Measurements from ENCODE around the gene CDK15.

Gene CDK15

DNA sequence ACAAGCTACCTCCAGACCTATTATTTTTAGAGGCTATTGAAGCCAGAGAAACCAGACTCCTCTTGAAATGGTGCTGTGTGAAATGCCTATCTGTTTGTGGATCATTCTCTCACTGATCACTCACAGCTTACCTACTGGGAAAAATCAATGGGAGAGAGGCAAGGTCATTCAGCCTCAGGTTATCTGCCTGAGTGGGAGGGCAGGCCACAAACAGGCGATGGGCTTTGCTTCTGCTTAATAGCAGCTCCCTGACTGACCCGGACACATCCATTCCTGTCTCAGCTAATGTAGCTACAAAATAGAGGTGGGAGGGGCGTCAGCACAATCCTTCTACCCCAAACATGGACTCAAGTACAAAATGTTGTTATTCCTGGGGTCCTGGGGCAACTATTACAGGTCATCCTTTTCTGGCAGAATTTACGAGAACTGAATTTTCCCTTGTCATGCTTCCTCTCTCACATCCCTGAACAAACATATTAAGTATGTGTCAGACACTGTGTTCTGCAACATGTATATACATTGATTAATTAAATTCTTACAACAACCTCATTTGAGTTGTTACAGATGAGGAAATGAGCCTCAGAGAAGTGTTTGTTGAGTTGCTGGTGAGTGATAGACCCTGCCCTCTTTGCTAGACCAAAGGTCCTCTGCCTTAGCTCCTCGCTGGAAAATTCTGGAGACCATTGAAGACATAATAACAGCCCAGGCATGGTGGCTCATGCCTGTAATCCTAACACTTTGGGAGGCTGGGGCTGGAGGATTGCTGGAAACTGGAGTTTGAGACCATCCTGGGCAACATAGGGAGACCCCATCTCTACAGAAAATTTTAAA, 60.5 kb downstream of the CDK15 start:
- DNase-seq (ENCODE audit: low read depth), result no peak

DNA sequence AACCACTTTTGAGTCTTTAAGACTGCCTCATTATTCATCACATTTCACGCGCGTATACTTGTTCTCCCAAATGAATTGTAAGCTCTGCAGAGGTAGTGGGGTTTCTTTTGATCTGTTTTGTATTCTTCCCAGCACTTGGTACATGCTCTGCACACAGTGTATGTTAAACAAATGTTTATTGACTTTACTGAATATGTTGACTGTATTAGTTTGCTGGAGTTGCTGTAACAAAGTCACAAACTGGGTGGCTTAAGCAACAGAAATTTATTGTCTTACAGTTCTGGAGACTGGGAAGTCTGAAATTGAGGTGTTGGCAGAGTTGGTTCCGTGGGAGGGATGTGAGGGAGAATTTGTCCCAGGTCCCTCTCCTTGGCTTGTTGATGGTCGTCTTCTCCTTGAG, 65.1 kb downstream of the CDK15 start:
- DNase-seq (ENCODE audit: low read depth), result no peak

DNA sequence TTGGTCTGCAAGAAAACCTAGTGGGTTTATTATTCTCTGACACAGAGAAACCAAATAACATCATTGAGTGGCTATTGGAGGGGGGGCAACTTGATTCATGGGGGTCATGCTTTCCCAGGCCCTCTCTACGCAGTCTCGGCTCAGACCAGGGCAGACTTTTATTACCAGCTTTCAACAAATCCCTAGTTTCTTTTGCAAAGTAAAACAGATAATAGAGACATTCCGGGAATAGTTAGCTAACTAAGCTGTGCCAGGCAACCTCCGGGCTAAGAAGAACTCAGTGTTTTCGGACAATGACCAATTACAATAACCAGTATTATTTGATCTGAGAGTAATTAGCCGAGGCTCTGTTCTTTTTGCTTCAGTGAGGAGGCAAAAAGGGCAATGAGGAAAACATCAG, 66.3 kb downstream of the CDK15 start:
- DNase-seq (ENCODE audit: low read depth), result no peak

- no peak for DNase-seq (ENCODE audit: low read depth)
These were observed 73.7 kb downstream of the CDK15 start for GRCh38 chr2:201879996-201880395.

DNA sequence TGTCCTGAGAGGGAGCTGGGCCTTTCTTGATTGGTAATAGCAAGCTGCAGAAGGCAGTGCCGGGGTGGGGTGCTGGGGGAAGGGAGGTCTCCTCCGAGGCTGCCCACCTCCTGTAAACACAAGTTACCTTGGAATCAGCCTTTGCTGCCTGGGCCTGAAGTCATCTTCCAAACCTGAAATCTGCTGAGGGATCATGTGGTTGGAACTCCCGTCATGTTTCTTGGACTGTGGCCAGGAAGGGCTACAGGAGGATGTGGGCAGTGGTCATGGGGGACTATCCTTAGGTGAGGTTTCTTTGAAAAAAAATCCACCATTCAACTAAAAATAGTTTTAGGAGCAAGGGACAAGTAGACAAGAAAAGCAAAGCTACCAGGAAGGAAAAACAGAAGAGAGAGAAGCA, 74.2 kb downstream of the CDK15 start:
- DNase-seq (ENCODE audit: low read depth), result no peak

GRCh38 chr2:201880993-201881611, 74.8 kb downstream of the CDK15 start:
- DNase-seq (ENCODE audit: low read depth), result no peak

DNA sequence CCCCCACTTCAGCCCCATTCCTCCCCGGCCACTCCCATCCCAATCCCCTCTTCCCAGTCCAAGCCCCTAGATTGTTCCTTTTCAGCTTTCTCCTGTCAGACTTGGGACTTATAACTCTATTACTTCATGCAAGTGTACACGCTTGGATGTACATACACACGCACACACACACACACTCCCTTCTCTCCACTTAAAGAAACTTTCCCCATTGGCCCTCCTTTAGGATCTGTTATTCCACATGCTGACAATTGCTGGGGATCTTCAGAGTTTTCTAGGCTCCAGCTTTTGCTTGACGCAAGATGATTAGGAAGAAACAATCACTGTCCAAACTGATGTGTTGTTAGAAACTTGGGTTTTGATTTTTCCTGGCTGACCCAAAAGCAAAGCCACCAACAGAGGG, 75.4 kb downstream of the CDK15 start:
- DNase-seq (ENCODE audit: low read depth), result no peak

GRCh38 chr2:201882353-201883090, 76.2 kb downstream of the CDK15 start:
- no peak for DNase-seq (ENCODE audit: low read depth)

GRCh38 chr2:201883606-201884369, 77.5 kb downstream of the CDK15 start:
- DNase-seq (ENCODE audit: low read depth), result no peak

DNA sequence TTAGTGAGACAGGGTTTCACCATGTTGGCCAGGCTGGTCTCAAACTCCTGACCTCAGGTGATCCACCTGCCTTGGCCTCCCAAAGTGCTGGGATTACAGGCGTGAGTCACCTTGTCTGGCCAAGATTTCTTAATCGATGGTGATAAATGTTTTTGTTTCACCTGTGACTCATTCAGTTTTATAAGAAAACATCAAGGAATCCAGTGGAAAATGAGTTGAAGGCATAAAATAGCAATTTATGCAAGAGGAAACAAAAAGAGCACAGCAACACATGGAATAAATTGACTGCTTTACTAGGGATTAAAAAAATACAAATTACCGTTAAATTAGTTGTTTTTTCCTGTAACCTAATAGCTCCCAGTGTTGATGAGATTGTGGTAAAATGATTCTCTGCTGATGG, 80.2 kb downstream of the CDK15 start:
- no peak for DNase-seq (ENCODE audit: low read depth)

DNA sequence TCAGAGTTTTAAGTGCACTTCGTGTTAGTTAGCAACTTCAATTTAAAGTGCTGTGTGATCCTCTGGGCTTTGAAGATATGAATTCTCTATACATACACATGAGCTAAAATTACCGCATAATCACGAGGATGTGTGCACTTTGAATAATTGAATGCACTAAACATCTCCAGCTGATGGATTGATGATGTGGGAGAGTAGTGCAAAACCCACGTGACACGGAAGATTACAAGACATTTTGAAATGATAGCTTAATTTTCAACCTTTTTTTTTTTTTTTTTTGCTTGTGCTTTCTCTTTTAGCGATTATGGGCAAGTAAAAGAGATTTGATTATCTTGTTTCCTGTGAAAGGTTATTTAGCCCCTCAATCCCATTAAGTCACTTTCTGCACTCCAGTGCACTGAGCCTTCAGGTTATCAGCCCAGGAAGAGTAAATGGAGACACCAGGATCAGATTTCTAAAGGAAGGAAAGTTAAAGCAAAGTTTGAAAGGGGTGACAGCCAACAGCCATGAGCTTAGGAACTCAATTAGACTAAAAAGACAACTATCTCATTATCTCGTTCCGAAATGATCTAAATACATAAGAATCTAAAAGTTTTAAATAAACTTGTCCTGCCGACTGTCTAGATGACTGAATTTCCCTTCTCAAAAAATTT, 81.6 kb downstream of the CDK15 start:
- no peak for DNase-seq (ENCODE audit: low read depth)

DNA sequence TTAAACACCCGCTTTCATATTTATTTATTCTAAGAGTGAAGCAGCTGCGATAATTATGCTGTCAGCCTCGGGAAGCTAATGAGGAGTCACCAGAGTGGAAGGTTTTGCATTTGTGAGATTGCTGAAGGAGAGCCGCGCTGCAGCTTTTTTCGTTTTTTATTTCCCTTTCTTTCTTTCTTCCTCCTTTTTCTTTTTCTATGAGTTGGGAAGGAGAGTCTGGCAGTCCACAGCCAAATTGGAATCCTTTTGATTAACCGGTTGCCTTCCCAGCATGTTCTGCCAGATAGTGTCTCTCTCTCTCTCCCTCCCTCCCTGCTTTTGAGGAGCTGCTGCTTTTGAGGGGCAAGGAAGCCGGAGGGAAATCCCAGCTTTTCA, 82.1 kb downstream of the CDK15 start:
- DNase-seq (ENCODE audit: low read depth), result no peak

GRCh38 chr2:201890453-201890852, 84.1 kb downstream of the CDK15 start:
- DNase-seq (ENCODE audit: low read depth), result no peak

- no peak for DNase-seq (ENCODE audit: low read depth)
These were observed 85.3 kb downstream of the CDK15 start for GRCh38 chr2:201891676-201892075.

DNA sequence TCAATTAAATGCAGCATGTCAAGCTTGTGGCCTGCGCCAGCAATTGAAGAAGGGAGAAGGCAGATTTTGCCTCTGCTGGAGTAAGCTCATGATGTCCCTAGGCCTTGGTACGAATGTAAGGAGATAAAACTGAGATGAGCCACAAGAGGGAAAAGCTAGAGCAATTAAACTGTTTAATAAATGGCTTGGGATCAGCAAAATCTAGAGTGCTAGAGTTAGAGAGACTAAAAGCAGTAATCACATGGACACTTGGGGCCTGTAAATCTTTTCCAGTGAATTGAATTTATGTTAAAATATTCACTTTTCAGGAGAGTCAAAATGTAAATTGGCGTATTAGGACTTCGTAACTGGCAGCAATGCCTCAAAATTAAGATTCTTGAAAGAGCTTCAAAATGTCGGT, 86.2 kb downstream of the CDK15 start:
- no peak for DNase-seq (ENCODE audit: low read depth)

- no peak for DNase-seq (ENCODE audit: low read depth)
These were observed 94.0 kb downstream of the CDK15 start for GRCh38 chr2:201900362-201900761.

DNA sequence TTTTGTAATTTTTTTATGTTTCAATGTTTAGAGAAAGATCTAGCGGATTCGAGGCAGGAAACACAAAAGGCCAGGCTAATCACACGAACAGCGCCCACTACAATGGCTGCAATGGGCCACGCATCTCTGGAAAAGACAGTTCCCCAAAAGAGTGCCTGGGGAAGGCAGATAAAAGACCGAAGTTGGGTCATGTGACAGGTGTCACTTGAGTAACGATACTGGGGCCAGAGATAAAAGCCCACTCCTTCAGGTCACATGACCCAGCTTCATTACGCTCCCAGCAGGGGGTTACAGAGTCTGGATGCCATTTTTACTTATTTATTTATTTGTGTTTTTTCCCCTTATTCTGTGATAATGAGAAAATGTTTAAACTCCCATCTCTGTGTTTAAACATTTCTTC, 95.4 kb downstream of the CDK15 start:
- no peak for DNase-seq (ENCODE audit: low read depth)

DNA sequence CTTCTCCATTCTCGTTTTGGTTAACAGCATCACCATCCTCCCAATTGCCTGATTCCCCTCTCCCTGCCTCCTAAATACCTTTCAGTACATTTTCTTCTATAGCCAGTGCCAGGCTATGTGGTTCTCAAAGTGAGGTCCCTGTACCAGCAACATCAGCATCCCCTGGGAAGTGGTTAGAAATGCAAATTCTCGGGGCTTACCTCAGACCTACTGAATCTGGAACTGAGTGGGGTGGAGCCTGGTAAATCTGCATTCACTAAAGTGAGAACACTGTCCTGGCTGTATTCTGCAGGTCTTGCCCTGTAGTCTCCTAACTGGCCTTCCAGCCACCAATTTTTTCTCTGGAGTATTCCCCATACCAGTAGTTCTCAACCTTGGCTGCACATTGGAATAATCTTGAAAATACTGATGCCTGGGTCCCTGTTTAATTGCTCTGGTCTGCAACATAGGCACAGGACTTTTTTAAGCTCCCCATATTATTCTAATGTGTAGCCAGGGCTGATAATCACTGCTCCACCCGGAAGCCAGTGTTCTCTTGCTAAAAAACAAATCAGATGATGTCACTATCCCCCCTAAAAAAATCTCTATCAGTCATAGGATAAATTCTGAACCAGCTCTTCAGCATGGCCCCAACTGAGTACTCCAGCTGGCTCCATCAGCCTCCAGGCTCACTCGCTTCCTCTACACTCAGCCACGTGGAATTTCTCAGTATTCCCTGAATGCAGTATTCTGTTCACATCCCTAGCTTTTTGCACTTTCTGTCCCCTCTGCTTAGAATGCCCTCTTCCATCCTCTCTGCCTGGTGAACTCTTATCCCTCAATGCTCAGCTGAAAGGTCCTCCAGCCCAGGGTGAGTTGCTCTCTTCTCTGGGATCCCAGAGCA, 98.4 kb downstream of the CDK15 start:
- DNase-seq (ENCODE audit: low read depth), result no peak

- DNase-seq (ENCODE audit: low read depth), result no peak
These were observed 100.6 kb downstream of the CDK15 start for GRCh38 chr2:201906777-201907562.

DNA sequence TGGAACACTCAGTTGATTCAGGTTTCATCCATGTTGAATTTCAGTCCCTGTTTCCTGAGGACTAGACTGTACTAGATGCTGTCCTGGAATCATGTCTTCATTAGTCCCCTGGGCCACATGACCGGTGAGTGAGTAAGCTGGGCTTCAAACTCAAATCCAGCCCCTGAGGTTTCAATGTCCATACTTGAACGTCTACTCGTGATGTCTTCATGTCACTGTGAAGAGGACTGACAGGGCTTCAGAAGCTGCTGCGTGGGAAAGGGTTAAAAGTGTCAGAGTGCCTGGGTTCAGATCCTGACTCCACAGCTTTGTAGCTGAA, 101.2 kb downstream of the CDK15 start:
- no peak for DNase-seq (ENCODE audit: low read depth)
